Measurements from ENCODE around the gene CAB39L.
A peak's percentile ranks its signal among the peaks of the same experiment; 100 is the strongest.
"Not testable (repeated sequence)": the region's sequence is repeated elsewhere in the genome, so short reads cannot be mapped to it uniquely, and the experiment has no call there.

CAB39L gene

GRCh38 chr13:49305792-49306425, 138.0 kb downstream of the CAB39L start:
- DNase-seq = no peak

DNA sequence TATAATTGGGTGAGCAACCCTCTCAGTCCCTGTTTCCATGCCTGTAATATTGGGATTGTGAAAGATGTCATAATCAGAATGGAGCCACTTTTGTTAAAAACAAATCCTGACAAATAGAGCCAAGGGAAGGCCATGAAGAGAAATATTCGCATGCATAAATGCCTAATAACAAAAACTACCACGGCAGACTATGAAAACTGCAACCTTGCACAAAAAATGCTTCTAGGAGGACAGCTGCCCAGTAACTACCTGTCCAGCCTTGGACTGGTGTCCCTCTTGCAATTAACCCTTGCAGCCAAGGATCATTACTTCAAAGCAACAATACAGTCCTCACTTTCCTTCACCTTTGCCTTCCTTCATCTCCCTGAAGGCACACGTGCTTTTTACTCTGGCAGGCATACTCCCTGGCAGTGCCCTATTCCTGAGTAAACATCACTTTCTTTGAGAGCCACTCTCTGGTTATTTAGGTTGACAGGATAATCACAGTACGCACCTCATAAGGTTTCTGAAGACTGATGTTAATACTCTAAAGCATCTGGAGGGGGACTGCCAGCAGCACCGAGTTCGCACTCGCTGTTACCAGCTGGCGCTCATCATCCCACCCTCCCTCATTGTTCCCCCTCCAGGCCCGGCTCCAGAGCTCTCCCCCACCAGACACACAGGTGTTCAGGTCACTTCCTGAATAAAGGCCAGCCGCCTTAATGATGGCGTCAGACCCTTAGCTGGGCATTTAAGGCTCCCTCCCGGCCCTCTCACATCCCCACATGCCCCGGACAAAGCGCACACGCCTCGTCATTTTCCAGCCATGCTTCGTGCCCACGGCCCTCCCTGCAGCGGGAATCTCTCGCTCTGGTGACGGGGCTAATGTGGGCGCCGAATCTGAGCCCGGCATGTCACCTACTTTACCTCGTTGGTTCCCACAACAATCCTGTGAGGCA, 138.8 kb downstream of the CAB39L start:
- DNase-seq = no peak

GRCh38 chr13:49304356-49304755, 139.5 kb downstream of the CAB39L start:
- no peak for DNase-seq

- DNase-seq = no peak
Observed at GRCh38 chr13:49303533-49304252, 140.2 kb downstream of the CAB39L start.

DNA sequence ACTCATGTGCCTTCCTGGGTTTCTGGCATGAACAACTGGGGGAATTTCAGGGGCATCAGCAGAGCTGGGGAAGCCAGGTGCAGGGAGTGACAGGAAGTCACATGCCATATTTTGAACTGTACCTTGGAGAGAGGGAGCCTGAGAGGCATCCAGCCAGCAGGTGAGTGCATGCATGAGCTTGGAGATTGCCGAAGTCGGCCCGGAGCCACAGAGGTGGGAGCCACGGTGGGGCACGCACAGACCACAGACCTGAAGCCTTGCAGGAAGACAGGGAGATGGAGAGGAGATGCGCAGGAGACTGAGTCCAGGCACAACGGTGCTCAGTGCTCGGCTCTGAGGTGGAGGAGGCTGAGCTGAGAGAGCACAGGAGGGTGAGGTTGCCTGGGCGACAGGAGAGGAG, 141.0 kb downstream of the CAB39L start:
- no peak for DNase-seq

- no peak for DNase-seq
Observed at GRCh38 chr13:49302222-49302621, 141.6 kb downstream of the CAB39L start.

GRCh38 chr13:49300739-49301589, 142.9 kb downstream of the CAB39L start:
- peak; percentile 64 for DNase-seq

- DNase-seq = no peak
Observed at GRCh38 chr13:49300276-49300675, 143.6 kb downstream of the CAB39L start.

DNA sequence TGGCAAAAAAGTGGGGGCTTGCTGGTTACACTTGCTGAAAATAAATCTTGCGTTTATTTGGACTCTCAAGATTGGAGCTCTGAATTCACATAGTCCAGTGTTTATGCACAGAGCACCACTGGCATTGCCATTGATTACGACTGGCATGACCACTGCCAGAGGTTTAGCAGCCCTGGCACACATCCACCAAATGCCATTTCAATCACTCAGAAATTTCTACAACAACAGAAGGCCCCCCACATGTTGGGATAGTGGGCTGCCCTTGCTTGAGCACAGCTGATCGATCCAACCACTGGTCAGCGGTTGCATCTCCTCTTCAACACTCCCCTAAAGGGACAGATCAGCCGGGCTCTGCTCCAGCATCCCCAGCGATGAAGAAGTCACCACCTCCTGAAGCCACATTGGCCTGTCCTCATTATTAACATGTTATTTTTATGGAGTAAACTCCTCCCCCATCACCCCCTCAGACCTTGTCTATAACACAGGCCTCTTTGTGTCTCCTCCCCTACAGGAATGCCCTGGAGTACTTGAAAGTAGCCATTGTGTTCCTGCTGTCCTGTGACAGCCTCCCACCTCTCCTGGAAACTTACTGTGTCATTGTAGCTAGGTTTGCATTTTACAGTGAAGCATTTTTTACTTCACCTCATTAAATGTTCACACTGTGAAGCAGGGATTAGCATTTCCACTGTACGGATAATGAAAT, 144.8 kb downstream of the CAB39L start:
- no peak for DNase-seq

GRCh38 chr13:49298416-49298815, 145.4 kb downstream of the CAB39L start:
- DNase-seq = no peak

- DNase-seq = no peak
Observed at GRCh38 chr13:49297338-49297737, 146.5 kb downstream of the CAB39L start.

DNA sequence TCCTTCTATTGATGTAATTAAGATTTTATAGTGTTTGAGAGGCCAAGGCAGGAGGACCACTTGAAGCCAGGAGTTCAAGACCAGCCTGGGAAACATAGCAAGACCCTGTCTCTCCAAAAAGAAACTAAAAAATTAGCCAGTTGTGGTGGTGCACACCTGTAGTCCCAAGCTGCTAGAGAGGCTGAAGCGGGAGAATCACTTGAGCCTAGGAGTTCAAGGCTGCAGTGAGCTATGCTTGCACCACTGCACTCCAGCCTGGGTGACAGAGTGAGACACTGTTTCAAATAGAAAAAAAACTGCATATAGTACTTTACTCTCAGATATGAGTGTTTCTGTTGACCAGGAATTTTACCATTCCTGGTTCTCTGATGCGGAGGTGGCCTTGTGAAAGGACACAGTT, 147.2 kb downstream of the CAB39L start:
- no peak for DNase-seq

- DNase-seq = no peak
Observed at GRCh38 chr13:49295244-49295643, 148.6 kb downstream of the CAB39L start.

DNA sequence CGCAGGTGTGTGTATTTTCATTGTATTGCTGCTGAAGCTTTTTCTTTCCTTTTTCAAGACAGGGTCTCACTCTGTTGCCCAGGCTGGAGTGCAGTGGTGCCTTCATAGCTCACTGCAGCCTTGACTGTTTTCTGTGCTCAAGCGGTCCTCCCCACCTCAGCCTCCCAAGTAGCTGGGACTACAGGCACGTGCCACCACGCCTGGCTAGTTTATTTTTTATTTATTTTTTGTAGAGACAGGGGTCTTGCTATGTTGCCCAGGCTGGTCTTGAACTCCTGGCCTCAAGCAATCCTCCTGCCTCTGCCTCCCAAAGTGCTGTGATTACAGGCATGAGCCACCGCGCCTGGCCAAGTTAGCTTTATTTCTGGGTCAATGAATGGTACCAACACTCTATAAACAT, 149.1 kb downstream of the CAB39L start:
- not testable (repeated sequence) for DNase-seq

- peak; percentile 31 to 68 for DNase-seq
Observed at GRCh38 chr13:49292742-49293486, 150.9 kb downstream of the CAB39L start.

DNA sequence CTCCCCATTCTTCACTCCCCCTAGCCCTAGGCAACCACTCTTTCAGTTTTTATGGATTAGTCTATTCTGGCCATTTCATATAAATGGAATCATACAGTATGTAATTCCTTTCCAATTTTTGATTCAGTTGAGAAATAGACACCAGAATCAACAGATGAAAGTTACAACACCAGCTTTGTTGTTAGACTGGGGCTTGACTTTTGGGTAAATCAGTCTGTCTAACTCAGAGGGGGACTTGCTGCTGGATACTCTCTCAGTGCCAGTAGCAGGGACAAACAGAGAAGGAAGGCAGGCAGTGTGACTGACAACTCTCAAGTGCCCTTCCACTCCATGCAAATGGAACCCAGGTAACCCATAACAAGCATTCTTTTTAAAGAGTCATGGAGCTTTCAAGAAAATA, 155.4 kb downstream of the CAB39L start:
- no peak for DNase-seq

- no peak for DNase-seq
Observed at GRCh38 chr13:49287995-49288394, 155.9 kb downstream of the CAB39L start.

- DNase-seq = no peak
Observed at GRCh38 chr13:49279885-49280284, 164.0 kb downstream of the CAB39L start.

DNA sequence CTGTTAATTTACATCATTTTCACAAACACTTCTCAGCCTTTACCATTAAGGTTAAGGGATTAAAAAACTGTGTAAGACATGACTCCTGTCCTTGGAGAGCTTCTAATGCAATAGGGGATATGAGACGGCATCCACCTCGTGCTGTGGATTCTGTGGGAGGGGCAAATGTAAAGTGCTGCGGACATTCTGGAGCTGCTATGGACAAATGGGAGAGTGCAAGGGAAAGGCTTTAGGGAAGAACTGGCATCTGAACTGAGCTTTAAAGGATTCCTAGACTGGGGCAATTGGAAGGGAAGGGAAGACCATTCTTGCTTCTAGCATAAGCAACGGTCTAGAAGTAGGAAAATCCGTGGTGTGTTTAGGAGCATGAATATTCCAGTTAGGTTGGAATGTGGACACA, 164.8 kb downstream of the CAB39L start:
- no peak for DNase-seq

DNA sequence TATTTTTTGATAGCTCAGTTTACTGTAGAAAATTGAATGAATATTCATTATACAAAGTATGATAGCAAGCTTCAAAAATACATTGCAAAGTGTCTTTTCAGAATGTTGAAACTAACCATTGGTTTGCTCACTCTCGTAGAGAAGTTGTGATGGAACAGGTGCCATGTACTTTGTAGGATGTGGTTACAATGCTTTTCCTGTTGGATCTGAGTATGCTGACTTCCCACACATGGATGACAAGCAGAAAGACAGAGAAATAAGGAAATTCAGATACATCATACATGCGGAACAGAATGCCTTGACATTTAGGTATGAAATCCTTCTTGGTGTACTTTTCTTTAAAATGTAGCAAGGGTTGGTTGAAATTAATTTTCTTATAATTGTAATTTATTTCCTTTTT, 165.7 kb downstream of the CAB39L start:
- no peak for DNase-seq

DNA sequence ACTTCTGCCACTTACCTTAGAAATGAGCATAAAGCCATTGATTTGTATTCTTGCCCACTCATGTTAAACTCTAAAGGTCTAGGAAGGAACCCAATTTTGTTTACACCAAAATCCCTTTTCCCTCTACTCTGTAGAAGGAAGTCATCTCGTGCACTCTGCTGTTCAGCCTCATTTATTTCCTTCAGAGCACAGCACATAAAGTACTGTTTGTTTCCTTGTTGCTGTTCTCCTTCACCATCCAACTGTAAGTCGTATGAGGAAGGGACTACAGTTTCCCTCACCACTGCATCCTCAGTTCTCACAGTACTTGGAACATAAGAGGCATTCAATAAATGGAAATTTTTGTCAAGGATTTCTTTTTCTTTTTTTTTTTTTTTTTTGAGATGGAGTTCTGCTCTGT, 171.6 kb downstream of the CAB39L start:
- no peak for DNase-seq

Measured in NCI-H2081 (cell line).